A549 (cell line): ENCODE measurements around the gene SH2D1A. TPM values are rescaled to one million over a fixed set of nuclear protein-coding genes. Genes with fewer than 3 reads are reported as not detected.

Source experiments
- ATAC-seq, 2 experiments: fragments of 200-7000 bp in 1 of 2; fragments of >200 bp in 1 of 2; cut with Nextera tagmentation in 1 of 2; cut with Tn5 transposase in 1 of 2; 3 replicates each; pipeline versions ENCODE4 v1.8.0 to v1.9.1; 2018 to 2020; ENCODE audit warnings: mild to moderate bottlenecking in 1 of 2, moderate library complexity in 1 of 2
- CTCF ChIA-PET: fragments of 300-600 bp; sonication (Branson Sonifier 250); formaldehyde crosslinking; extraction: SDS; loops from one replicate; lab custom pipeline; 2021; ENCODE audit warnings: antibody characterized with exemption, inconsistent platforms; lab: Yijun Ruan, JAX
- POLR2A ChIA-PET: fragments of 350-600 bp; formaldehyde crosslinking; extraction: SDS; loops from one replicate; lab custom pipeline; 2021; ENCODE audit warnings: antibody characterized with exemption, inconsistent platforms; lab: Yijun Ruan, JAX
- DNase-seq, 2 experiments: peaks; one replicate each; pipeline versions ENCODE4 v3.0.0 to v3.0.0-alpha.2; 2011 to 2016; ENCODE audit warnings: low read depth in 1 of 2, low spot score in 1 of 2
- FAIRE-seq: peaks from 2 replicates; lab custom pipeline; 2011; peaks lifted over from hg19 to GRCh38; lab: Jason Lieb, UNC
- H3K27ac ChIP-seq, 2 experiments: fragments of >200 bp; sonication (Bioruptor Twin); formaldehyde crosslinking; 3 replicates each; pipeline ENCODE4 v1.5.1; 2016 to 2017
- H3K4me1 ChIP-seq: fragments of >200 bp; sonication (Bioruptor Twin); formaldehyde crosslinking; 3 replicates; pipeline ENCODE4 v1.6.1; 2016
- H3K4me2 ChIP-seq: fragments of >200 bp; sonication (Bioruptor Twin); formaldehyde crosslinking; 3 replicates; pipeline ENCODE4 v1.6.1; 2016
- H3K4me3 ChIP-seq: fragments of >200 bp; sonication (Bioruptor Twin); formaldehyde crosslinking; 3 replicates; pipeline ENCODE4 v1.5.1; 2016
- H3K9me3 ChIP-seq: fragments of >200 bp; sonication (Bioruptor Twin); formaldehyde crosslinking; 3 replicates; pipeline ENCODE4 v1.6.1; 2016
- CBX2 ChIP-seq: fragments of 200-600 bp; sonication (generic); IDR thresholded peaks from 2 replicates; pipeline ENCODE4 v1.6.1; 2016; ENCODE audit warnings: low read depth, mild to moderate bottlenecking, borderline replicate concordance
- EHF ChIP-seq: fragments of 250-450 bp; sonication (Bioruptor Pico); IDR thresholded peaks from 2 replicates; pipeline ENCODE4 v1.5.0; 2020; ENCODE audit warnings: mild to moderate bottlenecking
- EP300 ChIP-seq, 2 experiments: fragments of >200 bp; sonication (Bioruptor Twin); formaldehyde crosslinking; IDR thresholded peaks; 2 replicates in 1 of 2; 3 replicates in 1 of 2; pipeline ENCODE4 v1.6.1; 2016 to 2017
- FOXS1 ChIP-seq: fragments of 250-450 bp; sonication (Bioruptor Pico); IDR thresholded peaks from 2 replicates; pipeline ENCODE4 v1.5.0; 2020; ENCODE audit warnings: mild to moderate bottlenecking, moderate library complexity
- HOXA7 ChIP-seq: fragments of 250-450 bp; sonication (Bioruptor Pico); IDR thresholded peaks from 2 replicates; pipeline ENCODE4 v1.5.0; 2020; ENCODE audit warnings: mild to moderate bottlenecking, moderate library complexity
- HOXB13 ChIP-seq: fragments of 250-450 bp; sonication (Bioruptor Pico); IDR thresholded peaks from 2 replicates; pipeline ENCODE4 v1.5.0; 2020; ENCODE audit warnings: low read depth, mild to moderate bottlenecking, moderate library complexity
- JUN ChIP-seq, 2 experiments: fragments of >200 bp; sonication (Bioruptor Twin); formaldehyde crosslinking; IDR thresholded peaks; 2 replicates in 1 of 2; 3 replicates in 1 of 2; pipeline ENCODE4 v1.6.1; 2016 to 2017
- KDM1A ChIP-seq: fragments of 200-600 bp; sonication (generic); IDR thresholded peaks from 2 replicates; pipeline ENCODE4 v1.6.1; 2016; ENCODE audit warnings: low read depth, mild to moderate bottlenecking
- KDM5A ChIP-seq: fragments of 200-600 bp; sonication (generic); IDR thresholded peaks from 2 replicates; pipeline ENCODE4 v1.6.1; 2016; ENCODE audit warnings: antibody characterized with exemption, mild to moderate bottlenecking
- MAFK ChIP-seq: fragments of 450-650 bp; IDR thresholded peaks from 2 replicates; pipeline ENCODE4 v1.6.1; 2014; ENCODE audit not compliant: partially characterized antibody
- NFE2L2 ChIP-seq: fragments of 150-350 bp; conservative IDR thresholded peaks from 2 replicates; pipeline ENCODE4 v1.6.1; 2014; ENCODE audit warnings: low read length
- NR3C1 ChIP-seq: fragments of >200 bp; sonication (Bioruptor Twin); formaldehyde crosslinking; IDR thresholded peaks from 3 replicates; pipeline ENCODE4 v1.6.1; 2017
- PHF8 ChIP-seq: fragments of 200-600 bp; sonication (generic); IDR thresholded peaks from 2 replicates; pipeline ENCODE4 v1.6.1; 2016; ENCODE audit warnings: low read depth, mild to moderate bottlenecking, antibody characterized with exemption, moderate library complexity, borderline replicate concordance
- POLR2A ChIP-seq: IDR thresholded peaks from 2 replicates; pipeline ENCODE4 v1.6.1; 2012; ENCODE audit warnings: mild to moderate bottlenecking, low read length
- POLR2AphosphoS2 ChIP-seq: conservative IDR thresholded peaks from 2 replicates; pipeline ENCODE4 v1.6.1; 2012; ENCODE audit warnings: low read length, improper control_type of control experiment, inconsistent platforms
- RFX5 ChIP-seq: fragments of 450-650 bp; IDR thresholded peaks from 2 replicates; pipeline ENCODE4 v1.7.1; 2014; ENCODE audit warnings: antibody characterized with exemption, mild to moderate bottlenecking, moderate library complexity
- SMC3 ChIP-seq: fragments of >200 bp; sonication (Bioruptor Twin); formaldehyde crosslinking; IDR thresholded peaks from 3 replicates; pipeline ENCODE4 v1.6.1; 2018; ENCODE audit warnings: inconsistent platforms
- TP53 ChIP-seq: fragments of 250-450 bp; sonication (Bioruptor Pico); IDR thresholded peaks from 2 replicates; pipeline ENCODE4 v1.5.0; 2021; ENCODE audit warnings: mild to moderate bottlenecking, moderate library complexity
- ZC3H11A ChIP-seq: fragments of 450-650 bp; IDR thresholded peaks from 2 replicates; pipeline ENCODE4 v1.6.1; 2014; ENCODE audit warnings: antibody characterized with exemption, mild to moderate bottlenecking
- ZFP36 ChIP-seq: fragments of 450-650 bp; IDR thresholded peaks from 2 replicates; pipeline ENCODE4 v1.6.1; 2014; ENCODE audit warnings: borderline replicate concordance; ENCODE audit not compliant: partially characterized antibody
- ZSCAN20 ChIP-seq: fragments of 250-450 bp; sonication (Bioruptor Pico); IDR thresholded peaks from 2 replicates; pipeline ENCODE4 v1.8.0; 2022; ENCODE audit warnings: mild to moderate bottlenecking, moderate library complexity
- WGBS: methylation state at CpG from one replicate; pipeline ENCODE4 v1.1.6; 2017; ENCODE audit errors: missing lambda C conversion rate; 5-methylcytosine and 5-hydroxymethylcytosine counted together
- polyA plus RNA-seq, 4 experiments: library from polyadenylated mRNA; depleted of rRNA in 3 of 4; stranded (reverse); fragments of >200 nt; fragmentation: RNase III in 1 of 4; extraction: RNeasy Plus Mini Kit Qiagen cat#74134 plus additional on column Dnase treatment in 1 of 4; gene quantifications; 2 replicates in 3 of 4; 3 replicates in 1 of 4; pipeline ENCODE4 v1.2.3, GENCODE V29; 2011 to 2017
- TF ChIP-seq, protein P1 (sequence below): fragments of >200 bp; sonication (Bioruptor Twin); formaldehyde crosslinking; IDR thresholded peaks from 3 replicates; pipeline ENCODE4 v1.6.1; 2016
- TF ChIP-seq, protein P2 (sequence below): IDR thresholded peaks from 2 replicates; pipeline ENCODE4 v1.6.1; 2012

Gene SH2D1A
- polyA plus RNA-seq, 2 of the 4 experiments (the other 2 are of a cell fraction), result not detected

DNA sequence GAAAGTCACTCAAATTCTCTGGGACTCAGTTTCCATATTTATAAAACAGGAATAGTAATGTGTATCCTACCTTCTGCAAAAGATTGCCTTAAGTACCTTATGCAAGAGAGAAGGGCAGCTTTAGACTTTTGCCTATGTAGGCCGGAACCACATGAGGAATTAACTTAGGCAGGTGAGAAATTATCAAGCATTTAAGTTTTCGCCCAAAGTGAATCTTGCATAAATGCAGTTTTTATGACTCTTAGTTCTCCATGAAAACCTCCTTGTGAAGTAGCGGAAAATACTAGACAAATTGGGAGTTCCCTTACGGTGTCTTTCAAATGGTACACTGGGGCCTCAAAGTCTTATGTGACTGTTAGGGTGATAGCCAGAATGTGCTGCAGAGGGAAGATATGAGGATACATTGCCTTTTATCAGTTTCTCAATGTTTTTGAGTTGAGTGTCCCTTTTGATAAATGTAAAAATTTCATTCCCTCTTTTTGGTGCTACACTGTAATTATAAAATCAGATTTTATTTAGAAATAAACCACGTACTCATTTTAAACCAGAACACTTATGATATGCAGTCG, 2.6 kb downstream of the SH2D1A start:
- peak; percentile 92 for FAIRE-seq

GRCh38 chrX:124354648-124355047, 8.3 kb downstream of the SH2D1A start:
- H3K9me3 ChIP-seq, result no peaks in the 10 kb centered on the region
- POLR2A ChIA-PET, result no interaction called here
- H3K4me2 ChIP-seq, result no peak overlapping the region
- H3K4me1 ChIP-seq, result no peaks in the 10 kb centered on the region
- WGBS, result 38% methylated on average over 2 of the region's 2 CpGs
- ATAC-seq (no peak), DNase-seq (no peak), FAIRE-seq (no peak)
- no peak overlapping the region for H3K4me3 ChIP-seq
- no peak for TF ChIP-seq TP53 (CRISPR knock-in tag)
- peak; percentile 90 for TF ChIP-seq MAFK
- no peak for TF ChIP-seq NR3C1
- TF ChIP-seq RFX5, result no peak
- TF ChIP-seq NFE2L2, result peak; percentile 40; the same call in 1 of the 2 replicates
- TF ChIP-seq EP300 (IDR thresholded peaks at IDR 0.05), result no peak
- no peak for TF ChIP-seq SMC3
- no peak for TF ChIP-seq CBX2
- H3K27ac ChIP-seq, result no peak overlapping the region
- CTCF ChIA-PET, result no interaction called here

More for the DNA sequence above, 2.6 kb downstream of the SH2D1A start:
- TF ChIP-seq POLR2A (no peak), NFE2L2 (no peak), ZC3H11A (no peak), JUN (IDR thresholded peaks at IDR 0.05) (no peak), PHF8 (no peak), KDM5A (no peak), CBX2 (no peak), SMC3 (no peak), MAFK (no peak), HOXB13 (CRISPR knock-in tag) (no peak), ZFP36 (no peak), FOXS1 (no peak)
- TF ChIP-seq, protein P1, sequence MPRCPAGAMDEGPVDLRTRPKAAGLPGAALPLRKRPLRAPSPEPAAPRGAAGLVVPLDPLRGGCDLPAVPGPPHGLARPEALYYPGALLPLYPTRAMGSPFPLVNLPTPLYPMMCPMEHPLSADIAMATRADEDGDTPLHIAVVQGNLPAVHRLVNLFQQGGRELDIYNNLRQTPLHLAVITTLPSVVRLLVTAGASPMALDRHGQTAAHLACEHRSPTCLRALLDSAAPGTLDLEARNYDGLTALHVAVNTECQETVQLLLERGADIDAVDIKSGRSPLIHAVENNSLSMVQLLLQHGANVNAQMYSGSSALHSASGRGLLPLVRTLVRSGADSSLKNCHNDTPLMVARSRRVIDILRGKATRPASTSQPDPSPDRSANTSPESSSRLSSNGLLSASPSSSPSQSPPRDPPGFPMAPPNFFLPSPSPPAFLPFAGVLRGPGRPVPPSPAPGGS, result no peak
- no peaks in the 10 kb centered on the region for H3K9me3 ChIP-seq
- ChIA-PET POLR2A (no interaction called here), CTCF (no interaction called here)
- H3K4me3 ChIP-seq, result no peak overlapping the region
- WGBS, result 89% methylated on average over 6 of the region's 6 CpGs
- DNase-seq (no peak), ATAC-seq (no peak)
- H3K27ac ChIP-seq, result no peak overlapping the region
- H3K4me1 ChIP-seq, result no peaks in the 10 kb centered on the region
- no peak overlapping the region for H3K4me2 ChIP-seq

DNA sequence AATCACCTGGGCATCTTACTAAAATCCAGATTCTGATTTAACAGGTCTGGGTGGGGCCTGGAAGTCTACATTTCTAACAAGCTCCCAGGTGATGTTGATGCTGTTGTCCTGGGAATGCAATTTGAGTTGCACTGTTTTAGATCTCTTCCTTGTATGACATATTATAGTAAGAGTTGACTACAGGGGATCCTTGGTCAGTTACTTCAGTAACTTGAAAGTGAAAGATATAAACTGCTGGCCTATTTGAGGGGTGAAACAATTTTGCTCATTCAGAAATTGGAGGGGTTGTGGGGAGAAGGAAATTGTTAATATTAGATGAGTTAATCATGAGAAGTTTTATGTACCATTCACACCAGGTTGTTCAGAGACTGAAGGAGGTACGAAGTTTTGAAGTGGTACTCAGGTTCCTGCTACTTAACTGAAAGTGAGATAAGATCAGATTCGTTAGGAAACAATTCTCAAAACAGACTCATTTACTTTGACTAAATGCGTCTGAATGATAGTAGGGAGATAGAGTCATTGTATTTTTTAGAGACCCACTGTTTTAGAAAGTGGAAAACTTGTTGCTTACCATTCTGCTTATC, 12.5 kb downstream of the SH2D1A start:
- TF ChIP-seq POLR2AphosphoS2, result no peak
- TF ChIP-seq KDM1A, result no peak
- TF ChIP-seq NR3C1, result no peak
- no peak for TF ChIP-seq HOXA7 (CRISPR knock-in tag)
- no peak for TF ChIP-seq ZC3H11A
- TF ChIP-seq ZFP36, result no peak
- TF ChIP-seq EHF (CRISPR knock-in tag), result no peak
- TF ChIP-seq, protein P2, sequence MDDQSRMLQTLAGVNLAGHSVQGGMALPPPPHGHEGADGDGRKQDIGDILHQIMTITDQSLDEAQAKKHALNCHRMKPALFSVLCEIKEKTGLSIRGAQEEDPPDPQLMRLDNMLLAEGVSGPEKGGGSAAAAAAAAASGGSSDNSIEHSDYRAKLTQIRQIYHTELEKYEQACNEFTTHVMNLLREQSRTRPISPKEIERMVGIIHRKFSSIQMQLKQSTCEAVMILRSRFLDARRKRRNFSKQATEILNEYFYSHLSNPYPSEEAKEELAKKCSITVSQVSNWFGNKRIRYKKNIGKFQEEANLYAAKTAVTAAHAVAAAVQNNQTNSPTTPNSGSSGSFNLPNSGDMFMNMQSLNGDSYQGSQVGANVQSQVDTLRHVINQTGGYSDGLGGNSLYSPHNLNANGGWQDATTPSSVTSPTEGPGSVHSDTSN, result no peak
- TF ChIP-seq RFX5, result no peak
- no peak for TF ChIP-seq ZSCAN20
- TF ChIP-seq, all 56 proteins: peak for 0
- H3K4me1 ChIP-seq, result no peaks in the 10 kb centered on the region
- H3K4me2 ChIP-seq, result no peak overlapping the region
- no peak overlapping the region for H3K4me3 ChIP-seq
- FAIRE-seq, result peak; percentile 72
- ChIA-PET POLR2A (no interaction called here), CTCF (no interaction called here)
- ATAC-seq, result no peak
- no peaks in the 10 kb centered on the region for H3K9me3 ChIP-seq
- no peak for DNase-seq
- 18% methylated on average over 3 of the region's 3 CpGs for WGBS
- H3K27ac ChIP-seq, result no peak overlapping the region
